ACHN (cell line): ENCODE results near the gene SYT6.

Experiments used
- DNase-seq: peaks from one replicate; pipeline ENCODE4 v3.0.0-alpha.2; 2015
- in situ Hi-C: cut with HindIII; loops from 2 replicates; pipeline ENCODE4 v1.10.0; 2017; ENCODE audit warnings: low sequenced_read_pairs, low pct_ligation_motif_present, low pct_unique_long_range_greater_than_20kb

The SYT6 gene

GRCh38 chr1:114156538-114157274 lies 3.0 kb upstream of the SYT6 start:
- DNase-seq: no peak
- in situ Hi-C loops: no loop called here

GRCh38 chr1:114155706-114156105 lies 2.0 kb upstream of the SYT6 start:
- in situ Hi-C loops: no loop called here
- no peak for DNase-seq

GRCh38 chr1:114154963-114155322 lies 1.3 kb upstream of the SYT6 start:
- in situ Hi-C loops: no loop called here
- DNase-seq: no peak

- DNase-seq: no peak
- in situ Hi-C loops: no loop called here
These were observed 685 bp upstream of the SYT6 start for GRCh38 chr1:114154146-114154962.

- in situ Hi-C loops: no loop called here
- peak; percentile 25 for DNase-seq
These were observed 985 bp downstream of the SYT6 start for GRCh38 chr1:114152508-114153260.

GRCh38 chr1:114152089-114152507 lies 1.6 kb downstream of the SYT6 start:
- in situ Hi-C loops: no loop called here
- no peak for DNase-seq

GRCh38 chr1:114150016-114150415 lies 3.7 kb downstream of the SYT6 start:
- in situ Hi-C loops: no loop called here
- no peak for DNase-seq

- DNase-seq: no peak
- in situ Hi-C loops: no loop called here
These were observed 4.5 kb downstream of the SYT6 start for GRCh38 chr1:114149211-114149610.

GRCh38 chr1:114145504-114146151 lies 8.0 kb downstream of the SYT6 start:
- no peak for DNase-seq
- in situ Hi-C loops: no loop called here

- in situ Hi-C loops: no loop called here
- no peak for DNase-seq
These were observed 9.7 kb downstream of the SYT6 start for GRCh38 chr1:114144016-114144415.

GRCh38 chr1:114139540-114139939 lies 14.1 kb downstream of the SYT6 start:
- no peak for DNase-seq
- in situ Hi-C loops: no loop called here

- DNase-seq: no peak
- in situ Hi-C loops: no loop called here
These were observed 16.2 kb downstream of the SYT6 start for GRCh38 chr1:114137497-114137896.

GRCh38 chr1:114135786-114136185 lies 17.9 kb downstream of the SYT6 start:
- DNase-seq: no peak
- in situ Hi-C loops: no loop called here

- no peak for DNase-seq
- in situ Hi-C loops: no loop called here
These were observed 19.2 kb downstream of the SYT6 start for GRCh38 chr1:114134518-114134917.

- DNase-seq: no peak
- in situ Hi-C loops: no loop called here
These were observed 20.5 kb downstream of the SYT6 start for GRCh38 chr1:114133129-114133528.

- in situ Hi-C loops: no loop called here
- DNase-seq: no peak
These were observed 22.0 kb downstream of the SYT6 start for GRCh38 chr1:114131526-114132220.

GRCh38 chr1:114130846-114131525 lies 22.7 kb downstream of the SYT6 start:
- in situ Hi-C loops: no loop called here
- no peak for DNase-seq

- DNase-seq: no peak
- in situ Hi-C loops: no loop called here
These were observed 23.5 kb downstream of the SYT6 start for GRCh38 chr1:114130213-114130612.
